GM04503 (cell line): ENCODE measurements around the gene SMC3.
A peak's percentile ranks its signal among the peaks of the same experiment; 100 is the strongest.
"Not testable (repeated sequence)": the region's sequence is repeated elsewhere in the genome, so short reads cannot be mapped to it uniquely, and the experiment has no call there.

Experiments
- DNase-seq: peaks from one replicate; pipeline ENCODE4 v3.0.0-alpha.2; 2012; ENCODE audit warnings: low read depth

SMC3 gene

GRCh38 chr10:110625951-110626855 lies 58.7 kb downstream of the SMC3 start:
- no peak for DNase-seq

GRCh38 chr10:110628161-110628560 lies 60.7 kb downstream of the SMC3 start:
- no peak for DNase-seq

GRCh38 chr10:110629680-110630191 lies 62.2 kb downstream of the SMC3 start:
- DNase-seq: peak; percentile 32

- no peak for DNase-seq
Observed at GRCh38 chr10:110631934-110632333, 64.4 kb downstream of the SMC3 start.

GRCh38 chr10:110632591-110633215 lies 65.2 kb downstream of the SMC3 start:
- DNase-seq: no peak

GRCh38 chr10:110634527-110635209 lies 67.2 kb downstream of the SMC3 start:
- no peak for DNase-seq

- DNase-seq: no peak
Observed at GRCh38 chr10:110636572-110636931, 69.1 kb downstream of the SMC3 start.

GRCh38 chr10:110636932-110637557 lies 69.5 kb downstream of the SMC3 start:
- no peak for DNase-seq

GRCh38 chr10:110637558-110638053 lies 70.1 kb downstream of the SMC3 start:
- no peak for DNase-seq

- DNase-seq: no peak
Observed at GRCh38 chr10:110638319-110638718, 70.8 kb downstream of the SMC3 start.

GRCh38 chr10:110639046-110639445 lies 71.6 kb downstream of the SMC3 start:
- DNase-seq: not testable (repeated sequence)

GRCh38 chr10:110639858-110640257 lies 72.4 kb downstream of the SMC3 start:
- not testable (repeated sequence) for DNase-seq

GRCh38 chr10:110641256-110641655 lies 73.8 kb downstream of the SMC3 start:
- DNase-seq: no peak

- no peak for DNase-seq
Observed at GRCh38 chr10:110642204-110643034, 74.9 kb downstream of the SMC3 start.

GRCh38 chr10:110643035-110643652 lies 75.6 kb downstream of the SMC3 start:
- no peak for DNase-seq

- no peak for DNase-seq
Observed at GRCh38 chr10:110643653-110644597, 76.4 kb downstream of the SMC3 start, which contains the start of gene RBM20. TSS of gene RBM20 (plus strand) at chr10:110644336. CDS start at chr10:110644455, 119 bp downstream.

GRCh38 chr10:110644598-110645462 lies 77.3 kb downstream of the SMC3 start:
- DNase-seq: no peak

- no peak for DNase-seq
Observed at GRCh38 chr10:110646417-110647135, 79.1 kb downstream of the SMC3 start.
